Hepatocyte (in vitro differentiated cells): ENCODE measurements around the gene GARIN5B. TPM values are rescaled to one million over a fixed set of nuclear protein-coding genes. Genes with fewer than 3 reads are reported as not detected.
A peak's percentile ranks its signal among the peaks of the same experiment; 100 is the strongest.

Experiments
- DNase-seq: peaks from one replicate; pipeline ENCODE4 v3.0.0-alpha.2; 2016; ENCODE audit warnings: low spot score
- H2AFZ ChIP-seq: fragments of 200-600 bp; sonication (generic); 2 replicates; pipeline ENCODE4 v1.6.0; 2016; ENCODE audit warnings: antibody characterized with exemption, mild to moderate bottlenecking
- H3K27ac ChIP-seq: fragments of 200-600 bp; sonication (generic); 2 replicates; pipeline ENCODE4 v1.5.1; 2016; ENCODE audit warnings: mild to moderate bottlenecking
- H3K27me3 ChIP-seq: fragments of 200-600 bp; sonication (generic); 2 replicates; pipeline ENCODE4 v1.6.1; 2016
- H3K36me3 ChIP-seq: fragments of 200-600 bp; sonication (generic); replicated peaks from 2 replicates; pipeline ENCODE4 v1.5.1; 2016; ENCODE audit warnings: low read depth; ENCODE audit not compliant: insufficient read depth
- H3K4me1 ChIP-seq: fragments of 200-600 bp; sonication (generic); 2 replicates; pipeline ENCODE4 v1.5.1; 2016; ENCODE audit warnings: mild to moderate bottlenecking, moderate library complexity; ENCODE audit not compliant: insufficient read depth
- H3K4me2 ChIP-seq: fragments of 200-600 bp; sonication (generic); 2 replicates; pipeline ENCODE4 v1.6.0; 2016
- H3K4me3 ChIP-seq: fragments of 200-600 bp; sonication (generic); 2 replicates; pipeline ENCODE4 v1.5.1; 2016; ENCODE audit warnings: mild to moderate bottlenecking
- H3K79me2 ChIP-seq: fragments of 200-600 bp; sonication (generic); 2 replicates; pipeline ENCODE4 v1.6.0; 2017; ENCODE audit warnings: mild to moderate bottlenecking
- H3K9me2 ChIP-seq: fragments of 200-600 bp; sonication (generic); replicated peaks from 2 replicates; pipeline ENCODE4 v1.6.0; 2017; ENCODE audit warnings: mild to moderate bottlenecking; ENCODE audit not compliant: insufficient read depth
- H3K9me3 ChIP-seq: fragments of 200-600 bp; sonication (generic); 2 replicates; pipeline ENCODE4 v1.5.1; 2016; ENCODE audit warnings: low read depth, mild to moderate bottlenecking
- H4K20me1 ChIP-seq: fragments of 200-600 bp; sonication (generic); 2 replicates; pipeline ENCODE4 v1.6.0; 2016; ENCODE audit warnings: mild to moderate bottlenecking; ENCODE audit not compliant: insufficient read depth, poor library complexity, severe bottlenecking
- EZH2 ChIP-seq: fragments of 200-600 bp; sonication (generic); IDR thresholded peaks from 2 replicates; pipeline ENCODE4 v1.6.1; 2016; ENCODE audit warnings: antibody characterized with exemption, mild to moderate bottlenecking, borderline replicate concordance
- EZH2phosphoT487 ChIP-seq: fragments of 200-600 bp; sonication (generic); IDR thresholded peaks from one replicate; pipeline ENCODE4 v1.6.1; 2018; ENCODE audit warnings: antibody characterized with exemption, mild to moderate bottlenecking, low read depth, moderate library complexity; ENCODE audit not compliant: unreplicated experiment, severe bottlenecking
- WGBS: methylation state at CpG from one replicate; pipeline ENCODE4 v1.1.6; 2016; ENCODE audit warnings: low lambda C conversion rate; ENCODE audit errors: missing lambda C conversion rate; 5-methylcytosine and 5-hydroxymethylcytosine counted together
- polyA plus RNA-seq: library from polyadenylated mRNA; unstranded; fragments of >200 nt; fragmentation: Nextera tagmentation; extraction: Ambion mirVana; gene quantifications from 2 replicates; pipeline ENCODE4 v1.2.1, GENCODE V29; 2016
- total RNA-seq: library from RNA; depleted of rRNA; stranded (reverse); fragments of >200 nt; gene quantifications from 2 replicates; pipeline ENCODE4 v1.2.3, GENCODE V29; 2014
- TF ChIP-seq, protein P1 (sequence below): fragments of 200-600 bp; sonication (generic); IDR thresholded peaks from 2 replicates; pipeline ENCODE4 v1.5.1; 2016; ENCODE audit warnings: antibody characterized with exemption, mild to moderate bottlenecking; ENCODE audit not compliant: poor library complexity

The GARIN5B gene
- total and polyA plus RNA-seq, 2 experiments from 2014 or later, result 0.18 TPM; not detected in 1

DNA sequence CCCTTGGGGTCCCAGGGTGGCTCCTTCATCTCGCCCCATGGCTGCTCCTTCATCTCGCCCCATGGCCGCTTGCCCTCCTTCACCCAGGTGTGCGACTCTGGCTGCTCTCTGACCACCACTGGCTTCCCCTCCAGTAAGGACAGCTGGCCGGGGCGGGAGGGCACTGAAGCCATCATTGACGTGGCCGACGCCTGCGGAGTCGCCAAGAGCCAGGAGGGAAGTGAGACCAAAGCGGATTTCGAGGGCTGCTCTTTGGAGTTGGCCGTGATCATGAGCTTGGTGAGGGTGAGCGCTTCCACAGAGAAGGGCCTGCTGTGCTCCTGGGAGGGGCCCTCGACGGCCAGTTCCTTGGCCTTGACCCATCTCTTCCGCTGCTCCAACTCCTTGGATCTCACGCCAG lies 4.6 kb downstream of the GARIN5B start:
- H3K79me2 ChIP-seq, result no peaks in the 10 kb centered on the region
- WGBS, result 90% methylated on average over 19 of the region's 19 CpGs
- TF ChIP-seq EZH2 (no peak), EZH2phosphoT487 (no peak)
- TF ChIP-seq, protein P1, sequence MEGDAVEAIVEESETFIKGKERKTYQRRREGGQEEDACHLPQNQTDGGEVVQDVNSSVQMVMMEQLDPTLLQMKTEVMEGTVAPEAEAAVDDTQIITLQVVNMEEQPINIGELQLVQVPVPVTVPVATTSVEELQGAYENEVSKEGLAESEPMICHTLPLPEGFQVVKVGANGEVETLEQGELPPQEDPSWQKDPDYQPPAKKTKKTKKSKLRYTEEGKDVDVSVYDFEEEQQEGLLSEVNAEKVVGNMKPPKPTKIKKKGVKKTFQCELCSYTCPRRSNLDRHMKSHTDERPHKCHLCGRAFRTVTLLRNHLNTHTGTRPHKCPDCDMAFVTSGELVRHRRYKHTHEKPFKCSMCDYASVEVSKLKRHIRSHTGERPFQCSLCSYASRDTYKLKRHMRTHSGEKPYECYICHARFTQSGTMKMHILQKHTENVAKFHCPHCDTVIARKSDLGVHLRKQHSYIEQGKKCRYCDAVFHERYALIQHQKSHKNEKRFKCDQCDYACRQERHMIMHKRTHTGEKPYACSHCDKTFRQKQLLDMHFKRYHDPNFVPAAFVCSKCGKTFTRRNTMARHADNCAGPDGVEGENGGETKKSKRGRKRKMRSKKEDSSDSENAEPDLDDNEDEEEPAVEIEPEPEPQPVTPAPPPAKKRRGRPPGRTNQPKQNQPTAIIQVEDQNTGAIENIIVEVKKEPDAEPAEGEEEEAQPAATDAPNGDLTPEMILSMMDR, result no peak
- DNase-seq, result no peak
- H3K4me1 ChIP-seq, result peaks cover 11% of the 10 kb centered on the region
- H3K9me3 ChIP-seq, result no peaks in the 10 kb centered on the region
- H4K20me1 ChIP-seq, result no peaks in the 10 kb centered on the region
- peaks cover 33% of the 10 kb centered on the region for H3K27me3 ChIP-seq
- no peak overlapping the region for H3K4me3 ChIP-seq
- no peaks in the 10 kb centered on the region for H3K9me2 ChIP-seq
- H3K36me3 ChIP-seq, result no peaks in the 10 kb centered on the region
- no peak overlapping the region for H3K4me2 ChIP-seq
- H2AFZ ChIP-seq, result no peak overlapping the region
- no peak overlapping the region for H3K27ac ChIP-seq

DNA sequence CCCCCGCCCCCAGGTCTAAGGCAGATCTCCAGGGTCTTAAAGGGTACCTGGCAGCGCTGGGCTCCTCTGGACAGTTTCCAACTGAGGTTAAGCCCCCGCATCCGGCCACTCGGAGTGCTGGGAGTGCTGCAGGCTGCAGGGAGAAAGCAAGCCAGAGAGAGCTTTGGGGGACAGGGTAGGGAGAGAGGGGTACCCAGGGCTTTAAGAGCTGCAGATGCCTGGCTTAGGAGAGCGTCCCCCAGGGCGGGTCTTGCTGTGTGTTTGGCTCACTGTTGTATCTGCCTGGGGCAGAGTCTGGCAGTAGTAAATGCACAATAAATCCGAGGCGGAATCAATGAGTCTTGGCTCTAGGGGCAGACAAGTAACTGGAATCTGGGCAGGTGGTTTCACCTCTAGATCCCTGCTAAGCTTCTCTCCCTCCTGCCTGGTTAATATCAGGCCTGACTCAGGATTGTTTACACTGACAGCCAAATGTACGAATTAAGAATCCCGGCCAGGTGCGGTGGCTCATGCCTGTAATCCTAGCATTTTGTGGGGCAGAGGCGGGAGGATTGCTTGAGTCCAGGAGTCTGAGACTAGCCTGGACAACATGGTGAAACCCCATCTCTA lies 7.7 kb downstream of the GARIN5B start:
- Histone ChIP-seq H3K4me3 (no peak overlapping the region), H3K27ac (no peak overlapping the region), H4K20me1 (no peaks in the 10 kb centered on the region), H3K4me2 (peak overlapping the region; percentile 97), H3K36me3 (no peaks in the 10 kb centered on the region), H3K4me1 (peaks cover 14% of the 10 kb centered on the region), H3K9me2 (no peaks in the 10 kb centered on the region), H3K27me3 (peaks cover 54% of the 10 kb centered on the region), H3K79me2 (no peaks in the 10 kb centered on the region), H2AFZ (no peak overlapping the region), H3K9me3 (no peaks in the 10 kb centered on the region)
- TF ChIP-seq EZH2phosphoT487 (no peak), EZH2 (no peak)
- TF ChIP-seq, protein P1, result no peak
- no peak for DNase-seq
- WGBS, result 27% methylated on average over 13 of the region's 13 CpGs

DNA sequence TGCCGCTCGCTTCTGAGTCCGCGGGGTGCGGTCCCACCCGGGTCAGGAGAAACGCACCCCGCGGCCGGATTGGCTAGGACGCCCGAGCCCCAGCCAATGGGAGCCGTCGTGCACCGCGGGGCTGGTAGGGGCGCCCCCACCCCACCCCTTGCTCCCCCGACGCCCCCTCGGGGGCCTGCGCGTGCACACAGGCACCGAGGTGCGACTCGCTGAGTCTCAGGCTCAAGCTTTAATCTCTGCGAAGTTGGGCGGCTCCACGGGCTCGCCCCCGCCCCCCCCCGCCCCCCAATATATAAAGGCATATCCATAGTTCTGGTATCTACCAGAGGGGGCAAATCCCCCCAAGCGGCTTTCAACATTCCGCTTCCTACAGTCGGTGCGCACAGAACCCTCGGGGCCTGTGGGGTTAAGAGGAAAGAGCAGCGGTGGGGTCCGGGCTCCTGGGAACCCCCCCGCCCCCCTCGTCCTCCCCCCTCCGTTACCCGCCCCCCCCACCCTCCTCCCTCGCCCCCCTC lies 8.3 kb downstream of the GARIN5B start, which contains the start of gene COX6B2:
COX6B2 (minus strand) TSS at position 22 of the 515 bp plus-strand sequence. CDS start 198 bp downstream, outside the sequence.
- Histone ChIP-seq H3K9me3 (no peaks in the 10 kb centered on the region), H2AFZ (peak within 1 kb of the TSS; percentile 46), H3K27ac (no peak within 1 kb of the TSS), H3K36me3 (no peaks in the 10 kb centered on the region), H3K4me2 (peak within 1 kb of the TSS; percentile 97), H3K4me1 (peaks cover 14% of the 10 kb centered on the region), H3K27me3 (peaks cover 54% of the 10 kb centered on the region), H3K79me2 (no peaks in the 10 kb centered on the region), H3K9me2 (no peaks in the 10 kb centered on the region), H4K20me1 (no peaks in the 10 kb centered on the region), H3K4me3 (peak within 1 kb of the TSS; percentile 33)
- no peak for DNase-seq
- TF ChIP-seq, protein P1, result no peak
- peak; percentile 74 for TF ChIP-seq EZH2
- no peak for TF ChIP-seq EZH2phosphoT487
- WGBS, result 4% methylated on average over 9 of the region's 43 CpGs
